ENCODE data around the gene OR4D9. TPM values are rescaled to one million over a fixed set of nuclear protein-coding genes. Genes with fewer than 3 reads are reported as not detected.

Gene OR4D9
- total RNA-seq = not detected

GRCh38 chr11:59510941-59511589 lies at the start of gene OR4D9:
OR4D9 (plus strand) TSS chr11:59511539; CDS start chr11:59514913, 3,374 bp downstream.

GRCh38 chr11:59473015-59473414 lies 38.3 kb upstream of the OR4D9 start, which contains the start of gene OR4D10:
OR4D10 (plus strand) TSS chr11:59473315; CDS start chr11:59477430, 4,115 bp downstream.

DNA sequence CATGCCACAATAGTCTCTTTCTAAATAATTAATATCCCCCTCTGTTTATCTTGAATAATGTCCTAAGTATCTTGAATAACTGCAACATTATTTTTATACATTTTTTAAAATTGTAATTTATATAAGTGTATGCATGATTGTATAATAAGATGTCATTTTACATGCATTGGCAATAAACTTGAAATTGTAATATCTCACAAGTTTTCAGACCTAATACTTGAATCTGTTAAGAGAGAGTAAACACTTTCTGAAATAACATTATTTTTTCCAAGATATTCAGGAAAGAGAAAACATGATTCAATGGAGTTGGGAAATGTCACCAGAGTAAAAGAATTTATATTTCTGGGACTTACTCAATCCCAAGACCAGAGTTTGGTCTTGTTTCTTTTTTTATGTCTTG lies 8.1 kb upstream of the OR4D9 start, which contains the start of gene OR4D11:
Gene OR4D11 (plus strand): TSS at position 301 of the 400 bp plus-strand sequence. CDS start 0 bp downstream, at position 301.

Other genes starting within 250 kb of the OR4D9 start
- not detected for gene OR5AN1, start 152.6 kb upstream of the OR4D9 start, total RNA-seq
- not detected for gene OR5A2, start 85.1 kb upstream of the OR4D9 start, total RNA-seq
- not detected for gene OR5A1, start 75.1 kb upstream of the OR4D9 start, total RNA-seq
- gene OR4D6, start 54.6 kb upstream of the OR4D9 start, total RNA-seq = not detected
- gene OR4D10, start 38.2 kb upstream of the OR4D9 start, total RNA-seq = not detected
- not detected for gene OR4D11, start 8.0 kb upstream of the OR4D9 start, total RNA-seq
- 43.2 TPM for gene OSBP, start 104.2 kb downstream of the OR4D9 start, total RNA-seq
- 10.6 TPM for gene PATL1, start 157.5 kb downstream of the OR4D9 start, total RNA-seq
- not detected for gene OR10V1, start 202.3 kb downstream of the OR4D9 start, total RNA-seq
- 49.5 TPM for gene STX3, start 243.8 kb downstream of the OR4D9 start, total RNA-seq